Peyer's patch (tissue), 4 donors: ENCODE data around the gene TBX10.

Source experiments
- CTCF ChIP-seq, 6 experiments: fragments of 450-650 bp in 4 of 6; fragments of 200-600 bp in 2 of 6; sonication (generic) in 1 of 6; IDR thresholded peaks; one replicate each; pipeline ENCODE4 v1.5.1; 2017 to 2019; ENCODE audit warnings: antibody characterized with exemption in 6 of 6, mild to moderate bottlenecking in 3 of 6, moderate library complexity in 1 of 6
- POLR2A ChIP-seq, 2 donors: fragments of 450-650 bp; IDR thresholded peaks; one replicate each; pipeline ENCODE4 v1.5.1; 2017; ENCODE audit warnings: antibody characterized with exemption in 2 of 2, mild to moderate bottlenecking in 2 of 2, moderate library complexity in 2 of 2

DNA sequence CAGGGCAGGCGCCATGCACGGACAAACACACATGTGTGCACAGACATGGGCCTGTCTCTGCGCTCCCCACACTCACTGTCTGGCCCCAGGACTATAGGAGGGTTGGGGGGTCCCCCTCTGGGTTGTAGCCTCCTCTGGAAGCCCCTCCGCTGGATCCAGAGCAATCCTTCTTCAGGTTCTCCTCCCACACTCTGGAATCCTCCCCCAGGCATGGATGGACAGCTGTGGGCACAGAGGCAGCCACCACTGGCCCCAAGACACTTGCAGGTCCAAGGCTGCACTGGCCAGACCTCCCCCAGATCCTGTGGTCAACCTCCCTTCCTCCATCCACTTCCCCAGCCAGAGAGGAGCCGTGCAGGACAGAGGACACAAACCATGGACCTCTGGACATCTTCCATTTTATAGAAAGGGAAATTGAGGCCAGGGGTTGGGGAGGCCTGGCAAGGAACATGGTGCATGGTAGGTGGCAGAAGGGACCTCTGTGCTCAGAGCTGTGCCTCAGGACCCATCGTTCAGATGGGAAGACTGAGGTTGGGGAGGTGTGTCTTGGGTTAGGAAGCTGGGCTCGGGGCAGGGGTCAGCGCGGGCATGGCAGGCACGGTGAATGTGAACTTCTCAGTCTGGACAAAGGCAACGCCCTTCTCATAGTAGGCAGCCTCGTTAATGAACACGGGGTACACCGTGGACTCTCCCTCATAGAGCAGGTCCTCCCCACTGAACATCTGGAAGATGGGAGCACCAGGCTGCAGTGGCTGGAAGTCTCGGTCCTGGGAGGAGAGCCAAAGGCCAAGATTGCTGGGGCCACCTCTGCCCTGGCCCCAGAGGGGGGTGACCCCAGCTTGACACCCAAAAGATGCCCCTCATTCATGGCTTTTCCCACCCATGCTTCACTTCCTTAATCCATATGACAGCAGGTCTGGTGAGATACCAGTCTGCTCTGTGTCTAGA, 2.9 kb upstream of the TBX10 start:
- no peak for TF ChIP-seq CTCF (IDR thresholded peaks at IDR 0.05)
- TF ChIP-seq POLR2A (IDR thresholded peaks at IDR 0.05) = no peak
